Gastrocnemius medialis (tissue), 4 donors: ENCODE data around the gene UQCC5. TPM values are rescaled to one million over a fixed set of nuclear protein-coding genes. Genes with fewer than 3 reads are reported as not detected.

Experiments used
- ATAC-seq, 2 donors: fragments of 150-250 bp; one replicate each; pipeline ENCODE4 v1.9.1; 2016
- DNase-seq, 2 donors: peaks; one replicate each; pipeline ENCODE4 v3.0.0-alpha.2; 2019
- H3K27ac ChIP-seq, 4 donors: fragments of 200-600 bp; sonication (generic); 1 replicate in 1 of 4; 2 replicates in 3 of 4; pipeline ENCODE4 v1.5.1; 2016 to 2018; ENCODE audit warnings: mild to moderate bottlenecking in 2 of 4, moderate library complexity in 1 of 4
- H3K27me3 ChIP-seq, 3 donors: fragments of 200-600 bp; sonication (generic) in 2 of 3; 1 replicate in 1 of 3; 2 replicates in 2 of 3; pipeline versions ENCODE4 v1.5.1 to v1.6.0; 2016 to 2019; ENCODE audit warnings: mild to moderate bottlenecking in 1 of 3, moderate library complexity in 1 of 3
- H3K36me3 ChIP-seq, 2 donors: fragments of 200-600 bp; sonication (generic) in 1 of 2; one replicate each; pipeline ENCODE4 v1.5.1; 2017 to 2018
- H3K4me1 ChIP-seq, 2 donors: fragments of 200-600 bp; sonication (generic) in 1 of 2; one replicate each; pipeline ENCODE4 v1.5.1; 2016 to 2017; ENCODE audit warnings: mild to moderate bottlenecking in 2 of 2
- H3K4me3 ChIP-seq, 4 donors: fragments of 200-600 bp; sonication (generic) in 3 of 4; 1 replicate in 1 of 4; 2 replicates in 3 of 4; pipeline ENCODE4 v1.5.1; 2016 to 2019; ENCODE audit warnings: mild to moderate bottlenecking in 2 of 4
- H3K9me3 ChIP-seq, 3 donors: fragments of 200-600 bp; sonication (generic) in 2 of 3; 1 replicate in 1 of 3; 2 replicates in 2 of 3; pipeline ENCODE4 v1.5.1; 2016 to 2019
- CTCF ChIP-seq, 5 experiments: fragments of 450-650 bp in 3 of 5; fragments of 200-600 bp in 2 of 5; sonication (generic) in 2 of 5; IDR thresholded peaks in 4 of 5; conservative IDR thresholded peaks in 1 of 5; 1 replicate in 4 of 5; 2 replicates in 1 of 5; pipeline ENCODE4 v1.5.1; 2016 to 2019; ENCODE audit warnings: antibody characterized with exemption in 5 of 5, mild to moderate bottlenecking in 3 of 5, moderate library complexity in 3 of 5
- POLR2A ChIP-seq, 2 donors: fragments of 450-650 bp; IDR thresholded peaks; one replicate each; pipeline ENCODE4 v1.6.1; 2017; ENCODE audit warnings: antibody characterized with exemption in 2 of 2, mild to moderate bottlenecking in 2 of 2, moderate library complexity in 2 of 2
- in situ Hi-C, 4 donors: fragments of 200-750 bp; cut with MboI; loops; one replicate each; pipeline versions ENCODE4 v1.15.0 to v1.8.0; 2017; ENCODE audit warnings: low sequenced_read_pairs in 4 of 4
- intact Hi-C: fragments of 100-400 bp; cut with DNase I; formaldehyde crosslinking; loops from one replicate; pipeline ENCODE4 v1.15.1; 2023; ENCODE audit warnings: low total_unique reads
- total RNA-seq, 4 donors: library from RNA; depleted of rRNA; stranded (reverse); fragments of >200 nt; gene quantifications; one replicate each; pipeline versions ENCODE4 v1.1.0 to v1.2.3, GENCODE V29; 2016

UQCC5 gene
- total RNA-seq, 4 donors from 2014 or later, result 0.31 to 26.1 (median 0.87) TPM

- Histone ChIP-seq H3K36me3 (peaks cover 0 to 53% of the 10 kb centered on the region in 2 donors), H3K27me3 (no peaks in the 10 kb centered on the region), H3K9me3 (no peaks in the 10 kb centered on the region), H3K27ac (no peak overlapping the region), H3K4me1 (peaks cover 0 to 4% of the 10 kb centered on the region in 2 donors), H3K4me3 (no peak overlapping the region)
- ATAC-seq, result no peak
- in situ Hi-C loops (no loop called here), intact Hi-C loops (no loop called here)
- DNase-seq, result no peak
- no peak for TF ChIP-seq POLR2A (IDR thresholded peaks at IDR 0.05)
- TF ChIP-seq CTCF (IDR thresholded peaks at IDR 0.05 in 4 of 5, conservative IDR thresholded peaks at IDR 0.05 in 1 of 5), result no peak
Observed at GRCh38 chr3:52572221-52572620, 35.8 kb downstream of the UQCC5 start.

GRCh38 chr3:52574056-52574965 lies 37.9 kb downstream of the UQCC5 start:
- Histone ChIP-seq H3K36me3 (peaks cover 0 to 71% of the 10 kb centered on the region in 2 donors), H3K4me3 (no peak overlapping the region), H3K9me3 (no peaks in the 10 kb centered on the region), H3K27me3 (no peaks in the 10 kb centered on the region), H3K27ac (peak overlapping the region in 1 of 4 donors; percentile 39), H3K4me1 (peaks cover 0 to 4% of the 10 kb centered on the region in 2 donors)
- DNase-seq (no peak), ATAC-seq (no peak)
- in situ Hi-C loops (no loop called here), intact Hi-C loops (no loop called here)
- no peak for TF ChIP-seq POLR2A (IDR thresholded peaks at IDR 0.05)
- TF ChIP-seq CTCF (IDR thresholded peaks at IDR 0.05 in 4 of 5, conservative IDR thresholded peaks at IDR 0.05 in 1 of 5), result no peak

Other genes with a start within 250 kb of the UQCC5 start
- 10 to 100 TPM in 1 of 4 donors, 1 to 10 TPM in 3; 5.1 to 11.2 (median 7.7) TPM for gene GLYCTK, start 248.8 kb upstream of the UQCC5 start, total RNA-seq
- 1 to 10 TPM; 1.4 to 6.8 (median 2.0) TPM for gene DNAH1, start 220.3 kb upstream of the UQCC5 start, total RNA-seq
- gene BAP1, start 126.6 kb upstream of the UQCC5 start, total RNA-seq, result 10 to 100 TPM; 69.8 to 88.2 (median 76.5) TPM
- gene PHF7, start 125.9 kb upstream of the UQCC5 start, total RNA-seq, result 10 to 100 TPM in 1 of 4 donors, 1 to 10 TPM in 3; 3.1 to 11.4 (median 6.8) TPM
- 10 to 100 TPM in 3 of 4 donors, 1 to 10 TPM in 1; 3.8 to 20.3 (median 13.1) TPM for gene SEMA3G, start 91.5 kb upstream of the UQCC5 start, total RNA-seq
- over 10,000 TPM in 1 of 4 donors, 1,000 to 10,000 TPM in 3; 5,017 to 11,453 (median 7,253) TPM for gene TNNC1, start 82.6 kb upstream of the UQCC5 start, total RNA-seq
- 10 to 100 TPM; 19.2 to 38.3 (median 25.0) TPM for gene NISCH, start 81.0 kb upstream of the UQCC5 start, total RNA-seq
- 10 to 100 TPM; 10.3 to 27.2 (median 23.3) TPM for gene STAB1, start 41.3 kb upstream of the UQCC5 start, total RNA-seq
- 10 to 100 TPM in 1 of 4 donors, 1 to 10 TPM in 3; 4.4 to 14.7 (median 8.1) TPM for gene NT5DC2, start 2.7 kb upstream of the UQCC5 start, total RNA-seq
- gene PBRM1, start 149.3 kb downstream of the UQCC5 start, total RNA-seq, result 10 to 100 TPM; 22.9 to 45.2 (median 27.5) TPM
- 100 to 1,000 TPM in 1 of 4 donors, 10 to 100 TPM in 3; 67.6 to 108 (median 94.2) TPM for gene GNL3, start 149.4 kb downstream of the UQCC5 start, total RNA-seq
- gene GLT8D1, start 169.2 kb downstream of the UQCC5 start, total RNA-seq, result 10 to 100 TPM; 15.6 to 39.6 (median 27.5) TPM
- gene SPCS1, start 169.5 kb downstream of the UQCC5 start, total RNA-seq, result 100 to 1,000 TPM; 152 to 188 (median 162) TPM
- gene NEK4, start 234.3 kb downstream of the UQCC5 start, total RNA-seq, result 10 to 100 TPM; 16.4 to 25.6 (median 22.4) TPM
- 1 to 10 TPM in 1 of 4 donors, under 1 TPM in 1, not detected in 2; 0.72 to 2.1 TPM for gene ITIH1, start 241.0 kb downstream of the UQCC5 start, total RNA-seq